Natural killer cell (primary cell): ENCODE data around the gene PTCD2. TPM values are rescaled to one million over a fixed set of nuclear protein-coding genes. Genes with fewer than 3 reads are reported as not detected.
"Not testable (repeated sequence)": the region's sequence is repeated elsewhere in the genome, so short reads cannot be mapped to it uniquely, and the experiment has no call there.

Source experiments
- ATAC-seq, 3 donors: fragments of 150-1000 bp in 2 of 3; fragments of 200-7000 bp in 1 of 3; cut with Tn5 transposase; 1 replicate in 1 of 3; 2 replicates in 2 of 3; pipeline ENCODE4 v1.10.0; 2021; ENCODE audit warnings: mild to moderate bottlenecking in 2 of 3, moderate library complexity in 2 of 3
- DNase-seq, 2 donors: peaks; one replicate each; pipeline versions ENCODE4 v3.0.0 to v3.0.0-alpha.2; 2013 to 2021; ENCODE audit warnings: mixed read lengths in 1 of 2
- H3K27ac ChIP-seq: one replicate; pipeline ENCODE4 v1.5.1; 2013; ENCODE audit warnings: mild to moderate bottlenecking, low read length
- H3K27me3 ChIP-seq: one replicate; pipeline ENCODE4 v1.6.1; 2013; ENCODE audit warnings: low read length; ENCODE audit not compliant: control insufficient read depth, insufficient read depth
- H3K36me3 ChIP-seq: one replicate; pipeline ENCODE4 v1.6.1; 2013; ENCODE audit warnings: low read length; ENCODE audit not compliant: control insufficient read depth, insufficient read depth
- H3K4me1 ChIP-seq: one replicate; pipeline ENCODE4 v1.6.1; 2013; ENCODE audit warnings: low read length; ENCODE audit not compliant: control insufficient read depth, insufficient read depth
- H3K4me3 ChIP-seq: one replicate; pipeline ENCODE4 v1.5.1; 2013; ENCODE audit warnings: low read length
- H3K9me3 ChIP-seq: one replicate; pipeline ENCODE4 v1.6.1; 2013; ENCODE audit warnings: low read length; ENCODE audit not compliant: control insufficient read depth, insufficient read depth
- H3K27ac Mint-ChIP-seq, 2 donors: one replicate each; pipeline ENCODE4 v1.8.0; 2022; ENCODE audit warnings: mild to moderate bottlenecking in 2 of 2, mixed read lengths in 2 of 2, moderate library complexity in 1 of 2
- H3K27me3 Mint-ChIP-seq, 2 donors: one replicate each; pipeline ENCODE4 v1.8.0; 2022; ENCODE audit warnings: low read depth in 2 of 2, mixed read lengths in 2 of 2
- H3K36me3 Mint-ChIP-seq: one replicate; pipeline ENCODE4 v1.8.0; 2022; ENCODE audit warnings: mixed read lengths
- H3K4me1 Mint-ChIP-seq, 2 donors: one replicate each; pipeline ENCODE4 v1.8.0; 2022; ENCODE audit warnings: mixed read lengths in 2 of 2
- H3K4me3 Mint-ChIP-seq: one replicate; pipeline ENCODE4 v1.8.0; 2022; ENCODE audit warnings: mild to moderate bottlenecking, moderate library complexity, mixed read lengths
- H3K9me3 Mint-ChIP-seq, 2 donors: one replicate each; pipeline ENCODE4 v1.8.0; 2022; ENCODE audit warnings: mixed read lengths in 2 of 2
- WGBS: methylation state at CpG from one replicate; pipeline ENCODE4 v1.1.7; 2013; ENCODE audit warnings: missing lambda C conversion rate; ENCODE audit not compliant: insufficient coverage; 5-methylcytosine and 5-hydroxymethylcytosine counted together
- intact Hi-C: fragments of 100-400 bp; cut with micrococcal nuclease; formaldehyde crosslinking; loops from one replicate; pipeline ENCODE4 v1.14.2; 2022
- total RNA-seq, 4 donors: library from RNA; stranded (reverse); fragments of 120-200 nt in 1 of 4; gene quantifications; one replicate each; pipeline versions ENCODE4 v1.2.3 to v1.2.4, GENCODE V29; 2013 to 2022
- TF ChIP-seq, protein P1 (sequence below): fragments of 200-600 bp; IDR thresholded peaks from one replicate; pipeline ENCODE4 v1.8.0; 2022; ENCODE audit warnings: antibody characterized with exemption

Gene PTCD2
- total RNA-seq, 3 donors from 2014 or later (not counting 1 experiment from before 2014, with no cell fraction given), result 4.9 to 5.9 (median 5.0) TPM

DNA sequence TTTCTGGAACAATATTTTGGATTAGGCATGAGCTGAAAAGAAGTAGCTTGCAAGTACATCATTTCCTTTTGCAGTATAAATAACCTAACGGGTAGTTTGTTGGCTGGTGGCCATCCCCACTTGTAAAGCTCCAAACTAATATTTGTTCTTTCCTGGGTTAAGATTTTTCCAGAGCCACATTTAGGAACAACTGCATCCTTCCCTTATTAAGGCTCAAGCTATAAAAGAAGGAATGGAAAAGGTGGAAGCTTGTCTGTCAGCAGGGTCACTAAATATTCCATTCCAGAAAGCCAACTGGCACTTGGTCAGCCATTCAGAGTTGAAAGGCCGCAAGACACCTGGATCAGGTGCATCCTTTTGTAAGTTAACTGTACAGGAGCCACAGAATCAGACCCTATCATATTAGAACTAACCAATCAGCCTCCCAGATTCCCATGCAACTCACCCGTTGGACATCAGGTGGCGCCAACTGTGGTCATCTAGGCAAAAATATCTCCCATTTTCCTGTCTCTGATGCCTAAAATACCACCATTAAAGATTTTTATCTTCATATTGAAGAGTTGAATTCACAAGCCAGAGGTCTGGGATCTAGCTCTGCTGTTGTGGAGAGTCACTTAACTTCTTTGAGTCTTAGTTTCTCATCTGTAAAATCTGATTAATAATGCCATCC, 82.9 kb downstream of the PTCD2 start:
- WGBS, result 79% methylated on average over 4 of the region's 4 CpGs
- Histone ChIP-seq H3K4me3 (no peak overlapping the region), H3K36me3 (no peaks in the 10 kb centered on the region), H3K4me1 (no peaks in the 10 kb centered on the region), H3K27ac (no peak overlapping the region), H3K27me3 (no peaks in the 10 kb centered on the region), H3K9me3 (peaks cover 19% of the 10 kb centered on the region)
- intact Hi-C loops, result no loop called here
- peaks cover 0 to 2% of the 10 kb centered on the region in 2 donors for H3K9me3 Mint-ChIP-seq
- ATAC-seq (no peak), DNase-seq (no peak)
- no peak overlapping the region for H3K27ac Mint-ChIP-seq
- H3K4me3 Mint-ChIP-seq, result no peak overlapping the region
- H3K36me3 Mint-ChIP-seq, result peaks cover 8% of the 10 kb centered on the region
- TF ChIP-seq, protein P1, sequence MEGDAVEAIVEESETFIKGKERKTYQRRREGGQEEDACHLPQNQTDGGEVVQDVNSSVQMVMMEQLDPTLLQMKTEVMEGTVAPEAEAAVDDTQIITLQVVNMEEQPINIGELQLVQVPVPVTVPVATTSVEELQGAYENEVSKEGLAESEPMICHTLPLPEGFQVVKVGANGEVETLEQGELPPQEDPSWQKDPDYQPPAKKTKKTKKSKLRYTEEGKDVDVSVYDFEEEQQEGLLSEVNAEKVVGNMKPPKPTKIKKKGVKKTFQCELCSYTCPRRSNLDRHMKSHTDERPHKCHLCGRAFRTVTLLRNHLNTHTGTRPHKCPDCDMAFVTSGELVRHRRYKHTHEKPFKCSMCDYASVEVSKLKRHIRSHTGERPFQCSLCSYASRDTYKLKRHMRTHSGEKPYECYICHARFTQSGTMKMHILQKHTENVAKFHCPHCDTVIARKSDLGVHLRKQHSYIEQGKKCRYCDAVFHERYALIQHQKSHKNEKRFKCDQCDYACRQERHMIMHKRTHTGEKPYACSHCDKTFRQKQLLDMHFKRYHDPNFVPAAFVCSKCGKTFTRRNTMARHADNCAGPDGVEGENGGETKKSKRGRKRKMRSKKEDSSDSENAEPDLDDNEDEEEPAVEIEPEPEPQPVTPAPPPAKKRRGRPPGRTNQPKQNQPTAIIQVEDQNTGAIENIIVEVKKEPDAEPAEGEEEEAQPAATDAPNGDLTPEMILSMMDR, result no peak
- no peaks in the 10 kb centered on the region for H3K4me1 Mint-ChIP-seq
- H3K27me3 Mint-ChIP-seq, result peaks cover 0 to 9% of the 10 kb centered on the region in 2 donors

GRCh38 chr5:72404771-72405170, 84.6 kb downstream of the PTCD2 start:
- H3K4me1 Mint-ChIP-seq, H3K4me1 ChIP-seq, ATAC-seq, H3K27me3 ChIP-seq, H3K4me3 ChIP-seq, DNase-seq, H3K36me3 ChIP-seq, H3K4me3 Mint-ChIP-seq, H3K27me3 Mint-ChIP-seq, H3K27ac Mint-ChIP-seq, H3K27ac ChIP-seq, H3K36me3 Mint-ChIP-seq, H3K9me3 Mint-ChIP-seq, intact Hi-C loops: not testable (repeated sequence)
- 97% methylated on average over 3 of the region's 3 CpGs for WGBS
- peaks cover 19% of the 10 kb centered on the region for H3K9me3 ChIP-seq

DNA sequence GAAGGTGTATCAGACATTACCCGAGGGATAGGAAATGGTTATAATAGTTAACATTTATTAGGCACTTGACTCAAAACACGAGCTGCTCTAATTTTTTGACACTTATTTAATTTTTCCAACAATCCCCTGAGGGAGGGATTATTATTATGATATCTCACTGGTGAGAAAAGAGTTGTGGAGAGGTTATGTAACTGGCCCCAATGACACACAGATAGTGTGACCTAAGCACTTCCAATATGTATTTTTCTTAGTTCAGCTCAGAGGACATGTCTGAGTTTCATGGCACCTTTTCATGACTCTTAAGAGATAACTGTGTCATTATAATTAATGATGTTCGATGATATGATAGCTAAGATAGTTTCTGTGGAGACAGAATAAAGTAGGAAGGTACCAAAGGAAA, 86.9 kb downstream of the PTCD2 start:
- TF ChIP-seq, protein P1, result no peak
- intact Hi-C loops, result no loop called here
- H3K36me3 Mint-ChIP-seq, result no peaks in the 10 kb centered on the region
- Histone ChIP-seq H3K36me3 (no peaks in the 10 kb centered on the region), H3K4me1 (no peaks in the 10 kb centered on the region), H3K27me3 (no peaks in the 10 kb centered on the region), H3K4me3 (no peak overlapping the region), H3K27ac (no peak overlapping the region), H3K9me3 (peaks cover 2% of the 10 kb centered on the region)
- ATAC-seq (no peak), DNase-seq (no peak)
- no peaks in the 10 kb centered on the region for H3K9me3 Mint-ChIP-seq
- no peak overlapping the region for H3K4me3 Mint-ChIP-seq
- H3K4me1 Mint-ChIP-seq, result no peaks in the 10 kb centered on the region
- 82% methylated on average over 1 of the region's 3 CpGs for whole genome bisulfite sequencing
- H3K27me3 Mint-ChIP-seq, result peaks cover 0 to 4% of the 10 kb centered on the region in 2 donors
- no peak overlapping the region for H3K27ac Mint-ChIP-seq

- H3K27me3 ChIP-seq, result no peaks in the 10 kb centered on the region
- Mint-ChIP-seq H3K4me3 (no peak overlapping the region), H3K36me3 (no peaks in the 10 kb centered on the region), H3K27ac (no peak overlapping the region), H3K27me3 (peaks cover 0 to 4% of the 10 kb centered on the region in 2 donors), H3K4me1 (no peaks in the 10 kb centered on the region), H3K9me3 (no peaks in the 10 kb centered on the region)
- intact Hi-C loops, result no loop called here
- no peak overlapping the region for H3K27ac ChIP-seq
- DNase-seq (no peak), ATAC-seq (no peak)
- no peak overlapping the region for H3K4me3 ChIP-seq
- H3K4me1 ChIP-seq, result no peaks in the 10 kb centered on the region
- TF ChIP-seq, protein P1, result no peak
- H3K36me3 ChIP-seq, result no peaks in the 10 kb centered on the region
- WGBS, result 100% methylated on average over 2 of the region's 2 CpGs
- peaks cover 2% of the 10 kb centered on the region for H3K9me3 ChIP-seq
Measured at GRCh38 chr5:72407541-72407940, 87.4 kb downstream of the PTCD2 start.
